GM21515 (cell line): ENCODE data around the gene FAM237B.
A peak's percentile ranks its signal among the peaks of the same experiment; 100 is the strongest.

Experiments used
- ATAC-seq: cut with Tn5 transposase; IDR thresholded peaks from one replicate; pipeline ENCODE4 v1.9.1; 2021; ENCODE audit not compliant: unreplicated experiment

Gene FAM237B

GRCh38 chr7:90298145-90299038 is 22.7 kb downstream of the FAM237B start:
- ATAC-seq, result peak; percentile 87

GRCh38 chr7:90290244-90291113 is 30.6 kb downstream of the FAM237B start:
- ATAC-seq, result no peak

GRCh38 chr7:90288154-90288553 is 33.0 kb downstream of the FAM237B start:
- no peak for ATAC-seq

- ATAC-seq, result no peak
These were observed 44.9 kb downstream of the FAM237B start for GRCh38 chr7:90276033-90276728.

GRCh38 chr7:90274161-90274560 is 46.9 kb downstream of the FAM237B start:
- ATAC-seq, result no peak

- ATAC-seq, result no peak
These were observed 48.9 kb downstream of the FAM237B start for GRCh38 chr7:90272242-90272641.

GRCh38 chr7:90271753-90272152 is 49.4 kb downstream of the FAM237B start:
- no peak for ATAC-seq

- ATAC-seq, result no peak
These were observed 50.5 kb downstream of the FAM237B start for GRCh38 chr7:90270431-90271178.

GRCh38 chr7:90269163-90269562 is 51.9 kb downstream of the FAM237B start:
- no peak for ATAC-seq

GRCh38 chr7:90267263-90267858 is 53.7 kb downstream of the FAM237B start:
- ATAC-seq, result no peak

- no peak for ATAC-seq
These were observed 54.3 kb downstream of the FAM237B start for GRCh38 chr7:90266808-90267207.
